PC-9 (cell line): ENCODE results near the gene THOC6. TPM values are rescaled to one million over a fixed set of nuclear protein-coding genes. Genes with fewer than 3 reads are reported as not detected.
A peak's percentile ranks its signal among the peaks of the same experiment; 100 is the strongest.

ENCODE experiments used
- BruUV-seq: library from RNA; stranded (reverse); fragments of 400-500 nt; replicated peaks from 2 replicates; lab custom pipeline; 2021; lab: Mats Ljungman, UMichigan
- CTCF ChIA-PET: fragments of 300-600 bp; sonication (Branson Sonifier 250); formaldehyde crosslinking; loops from one replicate; lab custom pipeline; 2022; ENCODE audit warnings: antibody characterized with exemption; lab: Charles Lee
- POLR2A ChIA-PET: fragments of 300-600 bp; sonication (Branson Sonifier 250); formaldehyde crosslinking; loops from one replicate; lab custom pipeline; 2022; ENCODE audit warnings: antibody characterized with exemption; ENCODE audit not compliant: unreplicated experiment; lab: Charles Lee
- DNase-seq, 2 experiments: peaks; one replicate each; pipeline versions ENCODE4 v3.0.0 to v3.0.0-alpha.2; 2015 to 2022; ENCODE audit warnings: mixed read lengths in 1 of 2
- H2AFZ ChIP-seq: fragments of 200-600 bp; sonication (generic); 2 replicates; pipeline ENCODE4 v1.8.1; 2017; ENCODE audit warnings: antibody characterized with exemption
- H3F3A ChIP-seq: fragments of 200-600 bp; sonication (generic); 2 replicates; pipeline ENCODE4 v1.8.1; 2017; ENCODE audit warnings: antibody characterized with exemption, mild to moderate bottlenecking, low read depth; ENCODE audit not compliant: insufficient read depth
- H3K27ac ChIP-seq: fragments of 200-600 bp; sonication (generic); 2 replicates; pipeline ENCODE4 v1.6.1; 2016; ENCODE audit warnings: mixed run types
- H3K27me3 ChIP-seq: fragments of 200-600 bp; sonication (generic); 2 replicates; pipeline ENCODE4 v1.6.1; 2016; ENCODE audit warnings: low read depth, mixed run types; ENCODE audit not compliant: insufficient read depth
- H3K36me3 ChIP-seq: fragments of 200-600 bp; sonication (generic); 2 replicates; pipeline ENCODE4 v1.6.1; 2016; ENCODE audit warnings: low read depth, mixed run types
- H3K4me1 ChIP-seq: fragments of 200-600 bp; sonication (generic); replicated peaks from 2 replicates; pipeline ENCODE4 v1.6.1; 2016; ENCODE audit warnings: mixed run types; ENCODE audit not compliant: insufficient read depth
- H3K4me2 ChIP-seq: fragments of 200-600 bp; sonication (generic); 2 replicates; pipeline ENCODE4 v1.6.1; 2017; ENCODE audit warnings: mixed run types
- H3K4me3 ChIP-seq: fragments of 200-600 bp; sonication (generic); 2 replicates; pipeline ENCODE4 v1.6.1; 2016; ENCODE audit warnings: mixed run types
- H3K79me2 ChIP-seq: fragments of 200-600 bp; sonication (generic); 2 replicates; pipeline ENCODE4 v1.6.1; 2017; ENCODE audit warnings: low read depth, mixed run types
- H3K9me2 ChIP-seq: fragments of 200-600 bp; sonication (generic); 2 replicates; pipeline ENCODE4 v1.8.1; 2017; ENCODE audit warnings: mild to moderate bottlenecking; ENCODE audit not compliant: insufficient read depth
- H3K9me3 ChIP-seq: fragments of 200-600 bp; sonication (generic); 2 replicates; pipeline ENCODE4 v1.8.1; 2016; ENCODE audit warnings: low read depth; ENCODE audit not compliant: insufficient read depth
- H4K20me1 ChIP-seq: fragments of 200-600 bp; sonication (generic); 2 replicates; pipeline ENCODE4 v1.8.1; 2017; ENCODE audit not compliant: insufficient read depth
- CTCF ChIP-seq: fragments of 200-600 bp; sonication (generic); conservative IDR thresholded peaks from 2 replicates; pipeline ENCODE4 v1.6.1; 2017; ENCODE audit warnings: mixed run types, antibody characterized with exemption, mild to moderate bottlenecking, moderate library complexity
- EZH2 ChIP-seq: fragments of 200-600 bp; sonication (generic); IDR thresholded peaks from 2 replicates; pipeline ENCODE4 v1.8.0; 2017; ENCODE audit warnings: antibody characterized with exemption, low read depth
- intact Hi-C: fragments of 100-400 bp; cut with micrococcal nuclease; formaldehyde crosslinking; loops from one replicate; pipeline ENCODE4 v1.10.0; 2022; ENCODE audit not compliant: unreplicated experiment
- total RNA-seq: library from RNA; stranded (reverse); gene quantifications from 2 replicates; pipeline ENCODE4 v1.2.3, GENCODE V29; 2021

THOC6 gene
- total RNA-seq, 1 experiment from 2014 or later = 69.9 TPM

- DNase-seq = no peak
- H3K79me2 ChIP-seq = no peaks in the 10 kb centered on the region
- H3K4me1 ChIP-seq = peaks cover 10% of the 10 kb centered on the region; the same call in 1 of the 2 replicates
- H3K9me3 ChIP-seq = no peaks in the 10 kb centered on the region
- H3F3A ChIP-seq = peaks cover 8% of the 10 kb centered on the region; the same call in 1 of the 2 replicates
- intact Hi-C loops = loop anchor here (1.0 to 5.0 kb wide), 6 partner anchors 28 to 108 kb away; partner anchors contain the start of gene ZNF205
- no peaks in the 10 kb centered on the region for H4K20me1 ChIP-seq
- BruUV-seq = TSS peak; percentile 93
- no peaks in the 10 kb centered on the region for H3K27me3 ChIP-seq
- ChIA-PET CTCF (interaction anchor here (0.7 to 2.2 kb wide), 5 partner anchors 9 to 69 kb away, joined by 3 to 13 read pairs (median 7); no protein-coding TSS in a partner anchor), POLR2A (interaction anchor here (0.6 kb wide), 2 partner anchors 20 to 91 kb away, joined by 3 to 4 read pairs; no protein-coding TSS in a partner anchor)
- no peak for TF ChIP-seq CTCF
- no peak for TF ChIP-seq EZH2
- peak overlapping the region; percentile 88; the same call in 1 of the 2 replicates for H3K4me3 ChIP-seq
- H3K27ac ChIP-seq = no peak overlapping the region
- H3K9me2 ChIP-seq = no peaks in the 10 kb centered on the region
- peak overlapping the region; percentile 82 for H3K4me2 ChIP-seq
- no peaks in the 10 kb centered on the region for H3K36me3 ChIP-seq
- peak overlapping the region; percentile 84 for H2AFZ ChIP-seq
These were observed 35.9 kb downstream of the THOC6 start for GRCh38 chr16:3059723-3060242.

GRCh38 chr16:3060339-3061127 lies 36.7 kb downstream of the THOC6 start:
- intact Hi-C loops = no loop called here

More at GRCh38 chr16:3060339-3061127, 36.7 kb downstream of the THOC6 start:
- Histone ChIP-seq H3K4me3 (no peak overlapping the region), H3K36me3 (no peaks in the 10 kb centered on the region), H3K4me2 (no peak overlapping the region), H3K4me1 (peaks cover 10% of the 10 kb centered on the region; the same call in 1 of the 2 replicates), H3K9me3 (no peaks in the 10 kb centered on the region), H3K9me2 (no peaks in the 10 kb centered on the region), H3K27me3 (no peaks in the 10 kb centered on the region), H3K27ac (no peak overlapping the region), H4K20me1 (no peaks in the 10 kb centered on the region), H2AFZ (no peak overlapping the region), H3F3A (peaks cover 8% of the 10 kb centered on the region; the same call in 1 of the 2 replicates), H3K79me2 (no peaks in the 10 kb centered on the region)
- no peak for TF ChIP-seq CTCF
- TF ChIP-seq EZH2 = no peak
- CTCF ChIA-PET = interaction anchor here (1.1 to 2.2 kb wide), 3 partner anchors 10 to 69 kb away, joined by 3 to 13 read pairs (median 11); no protein-coding TSS in a partner anchor
- POLR2A ChIA-PET = no interaction called here
- no peak for DNase-seq
- BruUV-seq = no TSS peak
